Measurements from ENCODE around the gene SLAMF1.
"Not testable (repeated sequence)": the region's sequence is repeated elsewhere in the genome, so short reads cannot be mapped to it uniquely, and the experiment has no call there.

Gene SLAMF1

DNA sequence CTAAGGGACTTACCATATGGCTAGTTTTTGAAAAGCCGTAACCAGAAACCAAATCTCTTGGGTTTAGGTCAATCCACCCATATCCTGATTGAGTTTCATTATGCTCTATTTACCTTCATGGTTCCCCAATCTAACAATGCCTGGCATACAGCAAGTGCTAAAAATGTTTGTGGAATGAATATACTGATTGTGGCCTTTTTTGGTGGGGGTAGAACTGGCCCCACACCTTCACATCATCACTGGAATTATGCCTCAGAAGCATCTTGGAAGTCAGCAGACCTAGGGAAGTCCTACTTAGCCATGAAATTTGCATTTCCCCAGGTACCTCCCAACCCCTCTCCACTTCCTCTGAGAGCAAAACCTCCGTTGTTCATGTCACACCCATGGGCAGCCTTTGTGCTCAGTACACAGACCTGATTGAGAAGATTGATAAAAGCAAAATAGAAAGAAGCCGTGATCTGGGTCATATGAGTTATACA is 17.8 kb upstream of the SLAMF1 start:
- no peak for DNase-seq (ENCODE audit: low spot score)

DNA sequence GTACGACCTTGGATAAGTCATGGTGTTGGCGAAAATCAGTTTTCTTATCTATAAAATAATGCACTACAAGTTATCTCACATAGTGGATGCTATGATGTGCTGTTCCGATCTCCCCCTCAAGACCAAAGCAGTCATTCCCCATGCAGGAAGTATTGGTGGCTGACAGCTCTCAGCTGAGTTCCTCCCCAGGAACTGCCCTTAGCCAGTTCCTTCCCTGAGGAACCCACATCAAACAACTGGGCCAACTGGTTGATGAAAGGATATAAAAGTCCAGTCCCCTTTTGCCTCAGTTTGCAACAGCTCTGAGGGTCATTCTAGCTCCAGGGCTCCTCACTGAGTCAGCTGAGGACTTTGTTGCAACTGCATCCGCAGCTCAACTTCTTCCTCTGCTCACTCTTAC is 16.1 kb upstream of the SLAMF1 start:
- DNase-seq (ENCODE audit: low spot score): no peak

DNA sequence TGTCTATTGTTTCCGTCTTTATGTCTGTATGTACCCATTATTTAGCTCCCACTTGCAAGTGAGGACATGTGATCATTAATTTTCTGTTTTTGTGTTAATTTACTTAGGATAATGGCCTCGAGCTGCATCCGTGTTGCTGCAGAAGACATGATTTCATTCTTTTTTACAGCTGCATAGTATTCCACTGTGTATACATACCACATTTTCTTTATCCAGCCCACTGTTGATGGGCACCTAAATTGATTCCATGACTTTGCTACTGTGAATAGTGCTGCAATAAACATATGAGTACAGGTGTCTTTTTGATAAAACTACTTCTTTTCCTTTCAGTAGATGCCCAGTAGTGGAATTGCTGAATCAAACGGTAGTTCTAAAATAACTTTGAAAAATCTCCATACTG is 12.7 kb upstream of the SLAMF1 start:
- no peak for DNase-seq (ENCODE audit: low spot score)

DNA sequence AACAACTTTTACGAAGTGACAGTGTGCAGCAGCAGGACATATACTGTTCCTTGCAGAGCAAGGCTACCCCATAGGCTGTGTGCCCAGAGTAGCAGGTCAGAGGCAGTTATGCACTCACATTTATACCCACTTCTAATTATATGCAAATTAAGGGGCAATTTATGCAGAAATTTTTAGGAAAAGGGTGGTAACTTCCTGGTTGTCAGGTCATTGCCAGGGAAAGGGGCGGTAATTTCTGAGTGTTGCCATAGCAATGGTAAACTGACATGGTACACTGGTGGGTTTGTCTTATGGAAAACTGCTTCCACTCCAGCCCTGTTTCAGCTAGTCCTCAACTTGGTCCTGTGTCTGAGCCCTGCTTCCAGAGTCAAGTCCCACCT is 12.0 kb upstream of the SLAMF1 start:
- DNase-seq (ENCODE audit: low spot score): no peak

DNA sequence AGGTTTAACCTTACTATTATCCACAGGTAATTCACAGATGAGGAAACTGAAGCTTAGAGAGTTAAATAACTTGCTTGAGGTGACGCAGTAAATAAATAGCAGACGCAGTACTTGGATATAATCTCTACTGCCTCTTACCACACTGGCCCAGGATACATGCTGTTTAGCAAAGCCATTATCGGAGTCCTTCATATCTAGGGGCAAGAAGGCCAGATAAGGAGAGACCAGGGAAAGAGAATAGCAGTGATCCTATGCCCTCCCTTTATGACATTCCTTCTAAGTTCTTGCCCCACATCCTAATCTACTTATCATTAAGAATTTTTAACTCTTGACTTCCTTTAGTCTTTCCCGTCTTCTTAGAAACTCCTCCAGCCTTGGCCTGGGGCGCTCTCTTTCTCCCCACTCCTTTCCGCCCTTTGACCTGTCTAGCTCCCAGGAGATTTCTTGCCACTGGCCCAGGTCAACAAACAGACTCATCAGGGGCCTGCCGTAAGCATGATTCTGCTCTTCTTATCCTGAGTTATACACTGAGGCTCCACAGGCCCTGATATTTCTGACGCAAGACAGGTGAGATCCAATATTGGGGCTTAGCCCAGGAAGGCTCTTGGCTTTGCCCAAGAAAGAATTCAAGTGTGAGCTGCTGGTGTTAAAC is 11.4 kb upstream of the SLAMF1 start:
- DNase-seq (ENCODE audit: low spot score): no peak

DNA sequence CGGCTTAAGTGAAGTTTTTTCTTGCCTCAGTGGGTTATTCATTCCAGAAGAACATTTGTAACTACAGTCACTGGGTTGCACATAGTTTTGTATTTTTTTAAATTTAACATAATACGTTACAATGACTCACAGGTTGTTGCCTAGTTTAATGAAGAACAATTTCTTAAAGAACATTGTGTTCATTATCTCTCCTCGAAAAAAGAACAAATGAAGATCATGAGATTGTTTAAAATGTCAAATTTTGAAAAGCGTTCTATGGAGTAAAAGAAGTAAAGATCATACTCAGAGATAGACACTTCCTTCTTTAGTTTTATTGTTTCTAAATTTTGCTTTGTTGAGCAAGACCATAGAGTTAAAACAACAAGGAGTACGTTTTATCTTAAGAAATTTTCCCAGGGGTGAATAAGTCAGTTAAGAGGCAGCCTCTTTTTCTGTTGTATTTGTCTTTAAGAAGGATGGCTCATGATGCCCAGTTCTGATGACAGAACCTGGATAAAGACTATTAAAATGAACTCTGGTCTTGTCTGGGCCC is 10.5 kb upstream of the SLAMF1 start:
- no peak for DNase-seq (ENCODE audit: low spot score)

DNA sequence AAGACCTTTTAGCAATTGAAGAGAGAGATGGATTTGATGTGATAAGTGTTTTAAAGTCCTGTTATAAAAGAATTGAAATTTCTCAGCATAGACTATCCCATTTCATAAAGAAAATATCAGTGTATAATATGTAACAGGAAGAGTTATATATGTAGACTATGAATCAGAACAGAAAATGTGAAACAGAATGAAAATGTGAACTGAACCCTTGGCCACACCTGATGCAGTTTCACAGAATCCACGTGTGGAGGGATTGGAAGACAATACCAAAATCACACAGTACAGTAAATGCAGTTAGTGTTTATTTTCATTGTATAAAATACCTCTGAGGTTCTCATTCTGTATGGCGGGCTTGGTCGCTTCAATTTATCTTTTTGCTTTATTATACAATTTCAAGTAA is 9.9 kb upstream of the SLAMF1 start:
- no peak for DNase-seq (ENCODE audit: low spot score)

DNA sequence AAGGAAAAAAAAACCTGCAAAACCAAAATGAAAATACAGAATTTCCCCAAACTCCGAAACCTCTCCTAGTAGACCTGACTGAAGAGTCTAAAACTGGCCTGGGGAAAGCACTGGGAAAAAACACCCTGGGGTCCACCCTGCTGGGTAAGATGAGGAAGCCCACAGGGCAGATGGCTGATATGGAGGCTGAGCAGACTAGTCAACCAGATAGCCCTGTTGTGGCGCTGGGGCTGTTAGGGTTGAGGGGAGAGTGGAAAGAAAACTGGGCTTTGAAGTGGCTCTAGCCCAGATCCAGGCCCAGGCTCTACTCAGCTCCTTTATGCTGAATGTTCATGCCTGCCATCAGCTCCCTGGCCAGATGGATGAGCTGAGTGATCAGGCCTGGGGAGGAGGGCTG is 6.8 kb upstream of the SLAMF1 start:
- DNase-seq (ENCODE audit: low spot score): no peak

DNA sequence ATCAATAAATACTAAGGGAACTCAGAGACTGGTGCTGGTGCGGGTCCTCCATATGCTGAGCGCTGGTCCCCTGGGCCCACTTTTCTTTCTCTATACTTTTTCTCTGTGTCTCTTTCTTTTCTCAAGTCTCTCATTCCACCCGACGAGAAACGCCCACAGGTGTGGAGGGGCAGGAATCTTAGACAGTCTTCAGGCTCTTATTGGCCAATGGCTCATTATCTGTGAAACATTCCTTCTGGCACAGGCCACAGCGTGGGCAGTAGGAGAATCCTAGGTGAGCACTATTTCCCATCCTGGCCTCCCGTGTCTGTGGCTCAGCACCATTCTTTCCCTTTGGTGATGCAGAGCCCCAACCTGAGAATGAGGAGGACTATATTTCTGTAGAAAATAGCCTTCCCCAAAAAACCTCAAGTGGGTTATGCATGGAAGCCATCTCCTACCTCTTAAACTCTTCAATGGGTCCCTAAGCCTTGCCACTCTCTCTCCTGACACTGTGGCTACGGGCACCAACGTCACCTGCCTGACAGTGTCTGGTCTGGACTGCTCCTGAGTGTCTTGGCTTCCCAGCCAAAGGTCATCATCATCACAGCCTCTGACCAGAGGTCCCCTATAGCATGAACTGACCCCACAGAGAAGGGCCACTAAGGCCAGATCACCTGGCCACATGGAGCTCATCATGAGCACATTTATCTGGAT is 6.2 kb upstream of the SLAMF1 start:
- no peak for DNase-seq (ENCODE audit: low spot score)

DNA sequence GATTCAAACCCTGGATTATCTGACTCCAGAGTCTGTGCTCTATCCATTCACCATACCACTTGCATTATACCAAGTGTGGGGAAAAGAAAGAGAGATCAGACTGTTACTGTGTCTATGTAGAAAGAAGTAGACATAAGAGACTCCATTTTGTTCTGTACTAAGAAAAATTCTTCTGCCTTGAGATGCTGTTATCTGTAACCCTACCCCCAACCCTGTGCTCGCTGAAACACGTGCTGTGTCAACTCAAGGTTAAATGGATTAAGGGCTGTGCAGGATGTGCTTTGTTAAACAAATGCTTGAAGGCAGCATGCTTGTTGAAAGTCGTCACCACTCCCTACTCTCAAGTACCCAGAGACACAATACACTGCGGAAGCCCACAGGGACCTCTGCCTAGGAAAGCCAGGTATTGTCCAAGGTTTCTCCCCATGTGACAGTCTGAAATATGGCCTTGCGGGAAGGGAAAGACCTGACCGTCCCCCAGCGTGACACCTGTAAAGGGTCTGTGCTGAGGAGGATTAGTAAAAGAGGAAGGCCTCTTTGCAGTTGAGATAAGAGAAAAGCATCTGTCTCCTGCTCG is 5.3 kb upstream of the SLAMF1 start:
- DNase-seq (ENCODE audit: low spot score): not testable (repeated sequence)

DNA sequence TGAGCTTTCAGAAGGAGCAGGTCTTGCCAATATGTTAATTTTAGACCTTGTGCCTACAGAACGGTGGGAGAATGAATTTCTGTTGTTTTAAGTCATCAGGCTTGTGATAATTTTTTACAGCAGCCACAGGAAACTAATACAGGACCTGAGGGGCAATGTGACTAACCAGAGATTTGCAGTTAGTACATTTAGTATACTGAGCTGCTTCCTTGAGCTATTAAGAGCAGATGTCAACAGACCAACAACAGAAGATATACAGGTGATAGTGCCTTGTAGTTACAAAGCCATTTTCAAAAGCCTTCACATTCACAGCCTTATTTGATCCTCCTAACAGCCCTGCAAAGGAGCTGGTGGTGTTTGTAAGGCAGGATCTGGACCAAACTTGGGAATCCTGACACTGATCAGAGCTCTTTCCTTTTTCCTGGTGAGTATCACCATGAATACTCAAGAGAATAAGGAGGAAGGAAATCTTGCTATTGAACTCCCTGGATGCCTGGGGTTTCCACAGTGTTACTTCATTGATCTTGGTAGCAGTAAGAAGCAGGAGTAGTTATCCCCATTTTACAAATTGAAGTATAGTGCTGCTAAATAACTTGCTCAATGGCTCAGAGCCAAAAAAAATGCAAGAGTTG is 4.7 kb upstream of the SLAMF1 start:
- DNase-seq (ENCODE audit: low spot score): no peak

DNA sequence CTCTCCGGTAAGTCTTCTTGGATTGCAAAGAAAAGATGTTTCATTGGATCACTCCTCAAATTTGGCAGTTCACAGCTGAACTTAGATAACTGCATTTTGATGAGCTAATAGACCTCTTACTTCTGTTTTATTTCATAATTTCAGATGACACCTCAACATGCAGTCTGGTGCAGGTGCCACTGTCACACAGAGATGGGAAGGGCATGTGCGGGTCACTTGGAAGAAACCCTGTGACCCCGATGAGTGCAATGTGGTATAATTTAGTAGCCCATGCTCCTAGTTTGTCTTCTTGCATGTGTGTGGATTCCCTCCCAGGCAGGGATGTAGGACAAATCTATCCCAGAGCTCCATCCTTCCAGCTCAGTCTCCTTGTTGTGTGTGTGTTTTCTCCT is 481 bp upstream of the SLAMF1 start:
- DNase-seq (ENCODE audit: low spot score): no peak

DNA sequence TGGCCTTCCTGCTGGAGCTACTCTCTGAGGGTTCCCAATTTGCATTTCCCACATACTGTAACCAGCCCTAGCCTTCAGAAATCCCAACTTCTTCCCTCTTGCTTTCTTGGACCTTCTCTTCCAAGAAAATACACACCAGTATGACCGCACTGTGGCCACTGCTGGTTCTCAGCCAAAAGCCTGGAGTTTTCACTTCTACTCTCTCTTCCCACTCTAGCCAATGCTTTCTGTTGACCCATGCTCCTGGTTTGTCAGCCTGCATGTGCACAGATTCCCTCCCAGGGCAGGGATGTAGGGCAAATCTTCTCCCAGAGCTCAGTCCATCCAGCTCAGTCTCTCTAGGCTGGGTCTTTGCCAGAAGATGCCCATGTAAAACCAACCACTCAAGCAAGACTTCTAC is 664 bp downstream of the SLAMF1 start:
- DNase-seq (ENCODE audit: low spot score): no peak

DNA sequence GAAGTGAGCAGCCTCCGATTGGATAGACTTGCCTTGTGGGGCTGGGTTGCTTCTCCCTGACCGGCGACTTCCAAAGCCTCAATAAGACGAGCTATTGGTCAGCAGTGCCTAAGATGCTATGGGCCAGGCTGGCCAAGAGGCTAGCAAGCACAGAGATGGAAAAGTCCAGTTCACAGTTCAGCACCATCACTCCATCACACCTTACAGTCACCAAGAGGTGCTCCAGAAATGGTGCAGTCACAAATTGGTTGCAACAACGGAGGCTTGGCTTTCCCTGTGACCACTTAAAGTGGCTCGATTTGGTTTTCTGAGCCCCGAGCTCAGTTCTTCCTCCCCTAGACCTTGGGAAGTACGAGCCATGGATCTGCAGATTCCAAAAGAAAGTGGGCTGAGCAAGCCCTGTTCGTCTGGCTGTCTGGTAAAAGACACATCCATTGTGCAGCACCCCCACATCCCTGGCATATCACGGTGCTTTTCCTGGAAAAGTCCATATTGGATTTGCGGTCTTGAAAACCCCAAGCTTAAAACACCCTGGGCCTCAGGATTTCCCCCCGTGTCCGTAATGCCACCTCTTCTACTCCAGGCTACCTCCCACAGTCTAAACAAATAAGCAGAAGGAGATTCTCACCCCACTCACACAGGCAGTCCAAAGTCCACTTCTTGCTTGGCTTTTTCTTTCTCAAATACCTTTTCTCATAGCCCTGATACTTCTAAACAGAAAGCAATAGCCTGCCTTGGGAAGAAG is 1.3 kb downstream of the SLAMF1 start:
- no peak for DNase-seq (ENCODE audit: low spot score)

DNA sequence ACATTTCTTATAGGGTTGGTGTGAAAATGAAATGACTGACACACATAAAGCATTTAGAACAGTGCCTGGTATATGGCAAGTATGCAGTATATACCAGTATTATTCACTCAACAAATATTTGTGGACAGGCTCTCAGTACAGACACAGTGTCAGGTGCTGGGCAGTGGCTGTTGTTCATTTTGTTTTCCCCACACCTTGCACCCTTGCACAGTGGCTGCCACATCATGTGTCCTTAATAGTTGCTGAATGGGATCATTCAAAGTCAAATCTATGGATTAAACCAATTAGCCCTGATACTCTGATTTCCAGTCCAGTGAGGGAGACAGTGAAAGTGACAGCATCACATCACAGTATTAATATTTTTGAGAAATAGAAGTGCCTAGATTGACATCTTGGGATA is 2.4 kb downstream of the SLAMF1 start:
- no peak for DNase-seq (ENCODE audit: low spot score)

DNA sequence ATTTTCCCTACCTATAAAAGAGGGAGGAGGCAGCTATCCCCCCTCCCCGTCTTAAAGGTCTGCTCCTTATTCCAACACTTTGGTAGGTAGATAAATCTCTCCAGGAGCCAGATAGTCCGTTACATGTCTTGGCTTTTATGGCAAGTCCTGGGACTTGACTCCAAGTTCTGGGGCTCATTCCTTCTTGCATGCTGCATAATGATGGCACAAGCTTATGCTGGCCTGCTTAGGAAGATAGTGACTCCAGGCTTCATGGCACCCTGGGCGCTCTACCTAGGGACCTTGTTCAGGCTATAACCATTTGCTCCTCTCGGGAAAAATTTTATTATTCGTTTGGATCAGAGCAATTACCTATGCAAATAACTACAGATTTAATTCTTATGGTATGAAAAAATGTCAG is 3.7 kb downstream of the SLAMF1 start:
- no peak for DNase-seq (ENCODE audit: low spot score)

DNA sequence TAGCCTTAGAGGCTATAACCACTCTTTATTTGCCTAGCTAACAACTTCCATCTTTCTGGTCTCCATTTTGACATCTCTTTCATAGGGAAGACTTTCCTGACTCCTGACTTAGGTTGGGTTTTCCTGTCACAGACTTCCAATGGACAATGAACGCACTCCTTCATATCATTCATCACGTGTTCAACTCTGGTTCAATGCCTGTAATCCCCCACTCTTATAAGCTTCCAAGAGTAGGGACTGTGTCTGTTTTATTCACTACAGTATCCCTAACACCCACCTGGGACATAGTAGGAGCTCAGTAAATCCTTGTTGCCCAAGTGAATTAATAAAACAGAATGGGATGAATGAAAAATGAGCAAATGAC is 4.6 kb downstream of the SLAMF1 start:
- DNase-seq (ENCODE audit: low spot score): no peak

DNA sequence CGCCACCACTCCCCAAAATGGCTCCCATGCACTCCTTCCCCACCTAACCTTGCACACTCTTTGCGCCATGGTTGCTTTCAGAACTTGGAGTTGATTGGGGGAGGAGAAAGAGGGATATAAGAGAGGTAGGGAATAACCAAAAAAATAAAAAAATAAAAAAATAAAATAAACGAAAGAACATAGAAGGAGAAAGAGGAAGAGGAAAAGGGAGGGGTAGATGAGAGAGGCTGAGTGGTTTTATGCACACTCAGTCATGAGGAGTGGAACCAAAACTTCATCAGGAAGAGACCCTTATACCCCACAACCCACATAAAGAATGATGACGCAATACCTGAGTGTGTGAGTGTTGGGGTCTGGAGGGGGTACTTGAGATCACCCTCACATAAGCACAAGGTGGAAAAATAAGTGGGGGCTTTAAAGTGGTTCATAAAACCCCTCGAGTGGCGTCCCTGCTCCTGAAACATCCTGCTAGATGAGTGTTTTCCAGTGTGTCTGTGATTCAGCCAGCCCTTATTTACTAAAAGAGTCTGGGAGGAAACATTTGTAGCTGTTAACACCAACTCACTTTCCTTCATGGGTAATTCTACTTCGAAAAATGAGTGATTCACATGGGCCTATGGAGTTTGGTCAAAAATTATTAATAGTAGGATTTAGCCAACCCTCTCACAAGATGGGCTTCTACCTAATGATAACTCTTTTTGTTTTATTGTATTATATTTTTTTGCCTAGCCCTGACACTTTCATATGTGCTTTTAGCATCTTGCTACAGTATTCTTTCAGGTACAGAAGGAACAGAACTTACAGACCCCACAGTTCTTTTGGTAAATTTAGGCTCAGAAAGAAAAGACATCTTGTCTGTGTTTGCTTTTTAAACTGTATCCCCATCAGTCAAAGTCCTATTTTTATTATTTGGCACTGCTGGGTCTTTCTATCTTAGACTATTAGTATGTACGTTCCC is 5.2 kb downstream of the SLAMF1 start:
- no peak for DNase-seq (ENCODE audit: low spot score)

DNA sequence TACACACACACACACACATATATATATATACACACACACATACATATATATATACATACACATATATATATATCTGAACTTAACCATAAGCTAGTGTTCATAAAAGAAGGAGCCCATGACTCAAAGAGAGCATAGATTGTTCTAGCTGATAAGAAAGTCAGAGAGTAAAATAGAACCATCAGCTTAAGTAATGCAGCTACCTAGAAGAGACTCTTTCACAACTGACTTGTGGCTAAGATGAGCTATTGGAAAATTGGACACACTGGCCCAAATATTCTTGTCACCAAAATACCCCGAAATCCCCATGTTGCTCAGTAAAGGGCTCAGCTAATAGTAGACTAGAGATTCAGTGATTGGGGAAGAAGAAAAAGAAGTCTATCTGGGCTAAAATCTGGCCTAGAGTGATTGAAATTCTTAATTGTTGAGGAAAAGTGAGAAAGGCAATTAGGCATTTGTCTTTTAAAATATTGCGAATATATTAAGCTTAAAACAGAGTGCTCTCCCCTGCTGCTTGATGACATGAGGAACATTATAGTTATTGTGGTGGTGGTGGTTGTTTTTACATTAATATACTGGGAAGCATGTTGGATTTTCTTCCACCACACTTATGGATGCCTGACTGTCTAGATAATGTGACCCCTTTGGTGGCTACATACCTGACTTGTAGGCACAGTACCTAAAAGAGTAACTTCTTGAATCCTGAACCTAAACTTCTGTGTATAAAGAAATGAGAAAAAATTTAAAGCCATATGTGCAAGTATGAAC is 6.3 kb downstream of the SLAMF1 start:
- DNase-seq (ENCODE audit: low spot score): no peak

DNA sequence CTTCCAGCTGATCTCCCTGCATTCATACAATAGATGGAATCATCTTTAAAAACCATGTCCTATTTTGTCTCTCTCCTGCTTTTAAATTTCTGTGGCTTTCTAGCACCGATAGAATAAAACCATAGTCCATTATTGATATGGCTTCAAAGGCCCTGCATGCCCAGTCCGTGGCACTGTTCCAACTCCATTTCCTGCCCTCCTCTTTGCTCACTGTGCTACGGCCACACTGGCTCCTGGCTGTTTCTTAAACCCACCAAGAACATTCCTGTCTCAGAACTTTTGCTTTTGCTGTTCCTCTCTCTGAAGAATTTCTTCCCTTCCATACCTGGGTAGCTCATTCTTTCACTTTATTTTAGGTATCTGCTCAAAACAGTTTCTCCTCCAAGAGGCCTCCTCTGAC is 7.2 kb downstream of the SLAMF1 start:
- DNase-seq (ENCODE audit: low spot score): no peak

Measured in RKO (cell line).